ENCODE results near the gene MYLK2.

DNA sequence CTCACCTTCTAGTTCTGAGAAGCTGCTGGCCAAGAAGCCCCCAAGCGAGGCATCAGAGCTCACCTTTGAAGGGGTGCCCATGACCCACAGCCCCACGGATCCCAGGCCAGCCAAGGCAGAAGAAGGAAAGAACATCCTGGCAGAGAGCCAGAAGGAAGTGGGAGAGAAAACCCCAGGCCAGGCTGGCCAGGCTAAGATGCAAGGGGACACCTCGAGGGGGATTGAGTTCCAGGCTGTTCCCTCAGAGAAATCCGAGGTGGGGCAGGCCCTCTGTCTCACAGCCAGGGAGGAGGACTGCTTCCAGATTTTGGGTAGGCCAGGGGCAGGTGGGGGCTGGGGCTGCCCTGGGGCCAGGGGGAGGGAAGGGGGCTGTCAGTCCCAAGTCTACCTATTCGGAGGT lies 2.3 kb downstream of the MYLK2 start:
- TF ChIP-seq, protein P1, sequence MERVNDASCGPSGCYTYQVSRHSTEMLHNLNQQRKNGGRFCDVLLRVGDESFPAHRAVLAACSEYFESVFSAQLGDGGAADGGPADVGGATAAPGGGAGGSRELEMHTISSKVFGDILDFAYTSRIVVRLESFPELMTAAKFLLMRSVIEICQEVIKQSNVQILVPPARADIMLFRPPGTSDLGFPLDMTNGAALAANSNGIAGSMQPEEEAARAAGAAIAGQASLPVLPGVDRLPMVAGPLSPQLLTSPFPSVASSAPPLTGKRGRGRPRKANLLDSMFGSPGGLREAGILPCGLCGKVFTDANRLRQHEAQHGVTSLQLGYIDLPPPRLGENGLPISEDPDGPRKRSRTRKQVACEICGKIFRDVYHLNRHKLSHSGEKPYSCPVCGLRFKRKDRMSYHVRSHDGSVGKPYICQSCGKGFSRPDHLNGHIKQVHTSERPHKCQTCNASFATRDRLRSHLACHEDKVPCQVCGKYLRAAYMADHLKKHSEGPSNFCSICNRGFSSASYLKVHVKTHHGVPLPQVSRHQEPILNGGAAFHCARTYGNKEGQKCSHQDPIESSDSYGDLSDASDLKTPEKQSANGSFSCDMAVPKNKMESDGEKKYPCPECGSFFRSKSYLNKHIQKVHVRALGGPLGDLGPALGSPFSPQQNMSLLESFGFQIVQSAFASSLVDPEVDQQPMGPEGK (CRISPR knock-in tag; IDR thresholded peaks at IDR 0.05; ENCODE audit: borderline replicate concordance), result no peak
- no peak for TF ChIP-seq RARB (CRISPR knock-in tag; IDR thresholded peaks at IDR 0.05)

Measured in SK-N-SH treated with all-trans-retinoic acid at 6 μM for 48 hours (cell line).